ENCODE data around the gene GKN2. TPM values are rescaled to one million over a fixed set of nuclear protein-coding genes. Genes with fewer than 3 reads are reported as not detected.

Gene GKN2
- total RNA-seq, 3 donors from 2014 or later: not detected

DNA sequence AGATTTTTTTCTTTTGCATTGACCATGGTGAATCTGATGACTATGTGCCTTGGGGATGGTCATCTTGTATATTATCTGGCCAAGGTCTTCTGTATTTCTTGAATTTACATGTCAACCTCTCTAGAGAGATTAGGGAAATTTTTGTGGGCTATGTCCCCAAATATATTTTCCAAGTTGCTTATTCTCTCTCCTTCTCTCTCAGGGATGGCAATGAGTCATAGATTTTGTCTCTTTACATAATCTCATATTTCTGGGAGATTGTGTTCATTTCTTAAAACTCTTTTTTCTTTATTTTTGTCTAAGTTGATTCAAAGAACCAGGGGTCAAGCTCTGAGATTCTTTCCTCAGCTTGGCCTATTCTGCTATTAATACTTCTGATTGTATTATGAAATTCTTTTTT, 9.9 kb downstream of the GKN2 start:
- ATAC-seq: no peak
- TF ChIP-seq, protein P1, sequence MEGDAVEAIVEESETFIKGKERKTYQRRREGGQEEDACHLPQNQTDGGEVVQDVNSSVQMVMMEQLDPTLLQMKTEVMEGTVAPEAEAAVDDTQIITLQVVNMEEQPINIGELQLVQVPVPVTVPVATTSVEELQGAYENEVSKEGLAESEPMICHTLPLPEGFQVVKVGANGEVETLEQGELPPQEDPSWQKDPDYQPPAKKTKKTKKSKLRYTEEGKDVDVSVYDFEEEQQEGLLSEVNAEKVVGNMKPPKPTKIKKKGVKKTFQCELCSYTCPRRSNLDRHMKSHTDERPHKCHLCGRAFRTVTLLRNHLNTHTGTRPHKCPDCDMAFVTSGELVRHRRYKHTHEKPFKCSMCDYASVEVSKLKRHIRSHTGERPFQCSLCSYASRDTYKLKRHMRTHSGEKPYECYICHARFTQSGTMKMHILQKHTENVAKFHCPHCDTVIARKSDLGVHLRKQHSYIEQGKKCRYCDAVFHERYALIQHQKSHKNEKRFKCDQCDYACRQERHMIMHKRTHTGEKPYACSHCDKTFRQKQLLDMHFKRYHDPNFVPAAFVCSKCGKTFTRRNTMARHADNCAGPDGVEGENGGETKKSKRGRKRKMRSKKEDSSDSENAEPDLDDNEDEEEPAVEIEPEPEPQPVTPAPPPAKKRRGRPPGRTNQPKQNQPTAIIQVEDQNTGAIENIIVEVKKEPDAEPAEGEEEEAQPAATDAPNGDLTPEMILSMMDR (IDR thresholded peaks at IDR 0.05): no peak
- intact Hi-C loops (cut with DNase I, micrococcal nuclease): no loop called here

DNA sequence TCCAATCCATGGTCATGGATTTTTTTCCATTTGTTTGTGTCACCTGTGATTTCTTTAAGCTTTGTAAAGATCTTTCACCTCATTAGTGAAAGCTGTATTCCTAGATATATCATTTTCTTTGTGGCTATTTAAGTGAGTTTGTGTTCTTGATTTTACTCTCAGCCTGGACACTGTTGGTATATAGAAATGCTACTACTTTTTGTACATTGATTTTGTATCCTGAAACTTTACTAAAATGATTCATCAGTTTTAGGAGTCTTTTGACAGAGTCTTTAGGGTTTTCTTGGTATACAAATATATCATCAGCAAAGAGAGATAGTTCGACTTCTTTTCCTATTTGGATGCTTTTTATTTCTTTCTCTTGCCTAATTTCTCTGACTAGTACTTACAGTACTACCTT, 12.3 kb downstream of the GKN2 start:
- DNase-seq (no peak), ATAC-seq (no peak)
- Histone ChIP-seq H3K4me1 (ENCODE audit: low read depth) (no peaks in the 10 kb centered on the region), H3K9me3 (no peaks in the 10 kb centered on the region), H3K36me3 (ENCODE audit: low read depth) (no peaks in the 10 kb centered on the region), H3K4me3 (no peak overlapping the region)
- intact Hi-C loops (cut with DNase I, micrococcal nuclease): no loop called here
- TF ChIP-seq, protein P1 (IDR thresholded peaks at IDR 0.05): no peak

More for the DNA sequence above, 9.9 kb downstream of the GKN2 start:
- no peak overlapping the region for H3K4me3 ChIP-seq
- DNase-seq: no peak
- H3K36me3 ChIP-seq (ENCODE audit: low read depth): no peaks in the 10 kb centered on the region
- no peaks in the 10 kb centered on the region for H3K4me1 ChIP-seq (ENCODE audit: low read depth)
- no peaks in the 10 kb centered on the region for H3K9me3 ChIP-seq

GRCh38 chr2:68939962-68940361, 12.7 kb downstream of the GKN2 start:
- intact Hi-C loops (cut with DNase I, micrococcal nuclease): no loop called here
- no peaks in the 10 kb centered on the region for H3K36me3 ChIP-seq (ENCODE audit: low read depth)
- ATAC-seq (no peak), DNase-seq (no peak)
- no peak overlapping the region for H3K4me3 ChIP-seq
- H3K4me1 ChIP-seq (ENCODE audit: low read depth): no peaks in the 10 kb centered on the region
- H3K9me3 ChIP-seq: no peaks in the 10 kb centered on the region
- TF ChIP-seq, protein P1 (IDR thresholded peaks at IDR 0.05): no peak

GRCh38 chr2:68938938-68939337, 13.8 kb downstream of the GKN2 start:
- intact Hi-C loops (cut with DNase I, micrococcal nuclease): no loop called here
- H3K36me3 ChIP-seq (ENCODE audit: low read depth): no peaks in the 10 kb centered on the region
- no peak for ATAC-seq
- no peaks in the 10 kb centered on the region for H3K4me1 ChIP-seq (ENCODE audit: low read depth)
- TF ChIP-seq, protein P1 (IDR thresholded peaks at IDR 0.05): no peak
- no peak overlapping the region for H3K4me3 ChIP-seq
- DNase-seq: no peak
- no peaks in the 10 kb centered on the region for H3K9me3 ChIP-seq

- Histone ChIP-seq H3K4me3 (no peak overlapping the region), H3K9me3 (no peaks in the 10 kb centered on the region), H3K4me1 (ENCODE audit: low read depth) (no peaks in the 10 kb centered on the region), H3K36me3 (ENCODE audit: low read depth) (no peaks in the 10 kb centered on the region)
- TF ChIP-seq, protein P1 (IDR thresholded peaks at IDR 0.05): no peak
- DNase-seq (no peak), ATAC-seq (no peak)
- intact Hi-C loops (cut with DNase I, micrococcal nuclease): no loop called here
Measured at GRCh38 chr2:68937346-68938055, 15.2 kb downstream of the GKN2 start.

Measured in mucosa of descending colon (tissue), 3 donors.